Thyroid gland (tissue), 4 donors: Measurements from ENCODE around the gene LRATD1. TPM values are rescaled to one million over a fixed set of nuclear protein-coding genes. Genes with fewer than 3 reads are reported as not detected.
"Not testable (repeated sequence)": the region's sequence is repeated elsewhere in the genome, so short reads cannot be mapped to it uniquely, and the experiment has no call there.

ENCODE experiments used
- DNase-seq, 2 donors: peaks; one replicate each; pipeline ENCODE4 v3.0.0-alpha.2; 2019
- H3K27ac ChIP-seq, 3 donors: fragments of 200-600 bp; sonication (generic); 1 replicate in 2 of 3; 2 replicates in 1 of 3; pipeline ENCODE4 v1.5.1; 2016 to 2019; ENCODE audit warnings: mild to moderate bottlenecking in 1 of 3, moderate library complexity in 1 of 3
- H3K27me3 ChIP-seq: fragments of 200-600 bp; sonication (generic); one replicate; pipeline ENCODE4 v1.5.1; 2019
- H3K36me3 ChIP-seq, 2 donors: fragments of 200-600 bp; sonication (generic); one replicate each; pipeline ENCODE4 v1.5.1; 2016 to 2019
- H3K4me1 ChIP-seq, 2 donors: fragments of 200-600 bp; sonication (generic); one replicate each; pipeline ENCODE4 v1.5.1; 2017 to 2019
- H3K4me3 ChIP-seq, 3 donors: fragments of 200-600 bp; sonication (generic); replicated peaks in 1 of 3; 1 replicate in 2 of 3; 2 replicates in 1 of 3; pipeline ENCODE4 v1.5.1; 2016; ENCODE audit warnings: mild to moderate bottlenecking in 1 of 3
- H3K9me3 ChIP-seq: fragments of 200-600 bp; sonication (generic); one replicate; pipeline ENCODE4 v1.5.1; 2017
- CTCF ChIP-seq, 6 experiments: fragments of 200-600 bp in 3 of 6; fragments of 450-650 bp in 3 of 6; sonication (generic) in 3 of 6; IDR thresholded peaks; one replicate each; pipeline ENCODE4 v1.5.1; 2016 to 2019; ENCODE audit warnings: antibody characterized with exemption in 6 of 6, mild to moderate bottlenecking in 2 of 6, inconsistent platforms in 1 of 6, moderate library complexity in 1 of 6
- POLR2A ChIP-seq, 2 donors: fragments of 450-650 bp; IDR thresholded peaks; one replicate each; pipeline ENCODE4 v1.6.1; 2017; ENCODE audit warnings: antibody characterized with exemption in 2 of 2, mild to moderate bottlenecking in 2 of 2, moderate library complexity in 1 of 2
- WGBS, 2 donors: methylation state at CpG; one replicate each; pipeline ENCODE4 v1.1.5; 2017; 5-methylcytosine and 5-hydroxymethylcytosine counted together
- intact Hi-C: fragments of 100-400 bp; cut with DNase I; formaldehyde crosslinking; loops from one replicate; pipeline ENCODE4 v1.15.1; 2023
- total RNA-seq, 4 donors: library from RNA; depleted of rRNA; stranded (reverse); fragments of >200 nt; gene quantifications; one replicate each; pipeline ENCODE4 v1.2.3, GENCODE V29; 2016

The LRATD1 gene
- total RNA-seq, 4 donors from 2014 or later, result 9.2 to 21.1 (median 10.8) TPM

DNA sequence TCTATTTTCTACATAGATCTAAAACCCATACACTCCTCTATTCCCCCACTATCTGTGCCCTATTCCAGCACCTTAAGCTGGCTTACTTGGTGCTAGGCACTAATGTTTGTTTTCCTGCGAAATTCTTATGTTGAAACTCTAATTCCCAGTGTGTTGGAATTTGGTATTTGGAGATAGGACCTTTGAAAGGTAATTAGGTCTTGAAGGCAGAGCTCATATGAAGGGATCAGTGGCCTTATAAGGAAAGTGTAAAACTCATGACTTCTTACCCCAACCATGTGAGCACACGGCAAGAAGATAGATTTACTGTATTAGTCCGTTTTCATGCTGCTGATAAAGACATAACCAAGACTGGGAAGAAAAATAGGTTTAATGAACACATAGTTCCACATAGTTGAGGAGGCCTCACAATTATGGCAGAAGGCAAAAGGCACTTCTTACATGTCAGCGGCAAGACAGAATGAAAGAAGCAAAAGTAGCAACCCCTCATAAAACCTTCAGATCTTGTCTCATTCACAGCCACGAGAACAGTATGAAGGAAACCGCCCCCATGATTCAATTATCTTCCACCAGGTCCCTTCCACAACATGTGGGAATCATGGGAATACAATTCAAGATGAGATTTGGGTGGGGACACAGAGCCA lies 10.5 kb upstream of the LRATD1 start:
- H3K36me3 ChIP-seq, result no peaks in the 10 kb centered on the region
- DNase-seq, result no peak
- H3K27ac ChIP-seq, result no peak overlapping the region
- no peak overlapping the region for H3K4me3 ChIP-seq
- intact Hi-C loops, result no loop called here
- TF ChIP-seq CTCF (IDR thresholded peaks at IDR 0.05) (no peak), POLR2A (IDR thresholded peaks at IDR 0.05) (no peak)
- no peaks in the 10 kb centered on the region for H3K9me3 ChIP-seq
- H3K4me1 ChIP-seq, result peaks cover 0 to 4% of the 10 kb centered on the region in 2 donors
- 90 to 91% methylated on average over 6 of the region's 6 CpGs for WGBS, 2 donors
- H3K27me3 ChIP-seq, result no peaks in the 10 kb centered on the region

DNA sequence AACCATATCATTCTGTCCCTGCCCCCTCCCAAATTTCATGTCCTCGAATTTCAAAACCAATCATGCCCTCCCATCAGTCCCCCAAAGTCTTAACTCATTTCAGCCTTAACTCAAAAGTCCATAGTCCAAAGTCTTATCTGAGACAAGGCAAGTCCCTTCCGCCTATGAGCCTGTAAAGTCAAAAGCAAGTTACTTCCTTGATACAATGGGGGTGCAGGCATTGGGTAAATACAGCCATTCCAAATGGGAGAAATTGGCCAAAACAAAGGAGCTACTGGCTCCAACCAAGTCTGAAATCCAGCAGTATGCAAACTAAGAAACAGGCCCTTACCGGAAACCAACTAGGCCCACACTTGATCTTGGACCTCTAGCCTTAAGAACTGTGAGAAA lies 10.0 kb upstream of the LRATD1 start:
- intact Hi-C loops, H3K27me3 ChIP-seq, DNase-seq, H3K4me1 ChIP-seq, H3K9me3 ChIP-seq, H3K4me3 ChIP-seq, H3K36me3 ChIP-seq, H3K27ac ChIP-seq: not testable (repeated sequence)
- WGBS, 2 donors, result 84 to 93% methylated on average over 3 of the region's 3 CpGs

GRCh38 chr2:14623237-14623636 lies 9.3 kb upstream of the LRATD1 start:
- Histone ChIP-seq H3K27ac (no peak overlapping the region), H3K4me1 (peaks cover 0 to 4% of the 10 kb centered on the region in 2 donors), H3K27me3 (no peaks in the 10 kb centered on the region), H3K36me3 (no peaks in the 10 kb centered on the region), H3K4me3 (no peak overlapping the region), H3K9me3 (no peaks in the 10 kb centered on the region)
- intact Hi-C loops, result no loop called here
- WGBS, 2 donors, result 98 to 100% methylated on average over 1 of the region's 1 CpG
- DNase-seq, result no peak
- TF ChIP-seq CTCF (IDR thresholded peaks at IDR 0.05), result no peak
- no peak for TF ChIP-seq POLR2A (IDR thresholded peaks at IDR 0.05)

GRCh38 chr2:14626873-14627272 lies 5.6 kb upstream of the LRATD1 start:
- Histone ChIP-seq H3K9me3 (no peaks in the 10 kb centered on the region), H3K4me3 (no peak overlapping the region), H3K4me1 (peaks cover 0 to 4% of the 10 kb centered on the region in 2 donors), H3K36me3 (no peaks in the 10 kb centered on the region), H3K27ac (no peak overlapping the region), H3K27me3 (no peaks in the 10 kb centered on the region)
- WGBS, 2 donors, result 23 to 34% methylated on average over 3 of the region's 3 CpGs
- peak; percentile 39 to 49 for DNase-seq
- intact Hi-C loops, result no loop called here
- TF ChIP-seq CTCF (IDR thresholded peaks at IDR 0.05) (no peak), POLR2A (IDR thresholded peaks at IDR 0.05) (no peak)

- TF ChIP-seq CTCF (IDR thresholded peaks at IDR 0.05), result no peak
- TF ChIP-seq POLR2A (IDR thresholded peaks at IDR 0.05), result no peak
- Histone ChIP-seq H3K27ac (no peak overlapping the region), H3K4me1 (peaks cover 11 to 20% of the 10 kb centered on the region in 2 donors), H3K4me3 (no peak overlapping the region), H3K9me3 (no peaks in the 10 kb centered on the region), H3K36me3 (no peaks in the 10 kb centered on the region), H3K27me3 (no peaks in the 10 kb centered on the region)
- intact Hi-C loops, result no loop called here
- 66 to 90% methylated on average over 2 of the region's 2 CpGs for WGBS, 2 donors
- peak; percentile 3 to 35 for DNase-seq
These were observed 3.6 kb upstream of the LRATD1 start for GRCh38 chr2:14628901-14629300.
